ENCODE data around the gene LMF1. TPM values are rescaled to one million over a fixed set of nuclear protein-coding genes. Genes with fewer than 3 reads are reported as not detected.
"Not testable (repeated sequence)": the region's sequence is repeated elsewhere in the genome, so short reads cannot be mapped to it uniquely, and the experiment has no call there.

LMF1 gene
- total RNA-seq, 4 donors from 2014 or later, result 7.7 to 15.8 (median 10.2) TPM

GRCh38 chr16:860891-861290 is 109.9 kb downstream of the LMF1 start:
- ATAC-seq (no peak), DNase-seq (no peak)
- H3K9me3 ChIP-seq, result no peaks in the 10 kb centered on the region
- in situ Hi-C loops (cut with MboI; ENCODE audit: low sequenced_read_pairs in 4 of 4) (no loop called here), intact Hi-C loops (cut with DNase I; ENCODE audit: low total_unique reads) (no loop called here)
- H3K4me3 ChIP-seq, result no peak overlapping the region
- no peaks in the 10 kb centered on the region for H3K36me3 ChIP-seq
- no peaks in the 10 kb centered on the region for H3K27me3 ChIP-seq
- no peaks in the 10 kb centered on the region for H3K4me1 ChIP-seq
- H3K27ac ChIP-seq, result no peak overlapping the region
- TF ChIP-seq CTCF (IDR thresholded peaks at IDR 0.05 in 4 of 5, conservative IDR thresholded peaks at IDR 0.05 in 1 of 5), result no peak
- TF ChIP-seq POLR2A (IDR thresholded peaks at IDR 0.05), result no peak

- ATAC-seq; H3K27me3 ChIP-seq; H3K27ac ChIP-seq; in situ Hi-C loops (cut with MboI; ENCODE audit: low sequenced_read_pairs in 4 of 4); H3K4me1 ChIP-seq; intact Hi-C loops (cut with DNase I; ENCODE audit: low total_unique reads); DNase-seq; H3K9me3 ChIP-seq; H3K4me3 ChIP-seq; H3K36me3 ChIP-seq: not testable (repeated sequence)
These were observed 111.8 kb downstream of the LMF1 start for GRCh38 chr16:858971-859370.

DNA sequence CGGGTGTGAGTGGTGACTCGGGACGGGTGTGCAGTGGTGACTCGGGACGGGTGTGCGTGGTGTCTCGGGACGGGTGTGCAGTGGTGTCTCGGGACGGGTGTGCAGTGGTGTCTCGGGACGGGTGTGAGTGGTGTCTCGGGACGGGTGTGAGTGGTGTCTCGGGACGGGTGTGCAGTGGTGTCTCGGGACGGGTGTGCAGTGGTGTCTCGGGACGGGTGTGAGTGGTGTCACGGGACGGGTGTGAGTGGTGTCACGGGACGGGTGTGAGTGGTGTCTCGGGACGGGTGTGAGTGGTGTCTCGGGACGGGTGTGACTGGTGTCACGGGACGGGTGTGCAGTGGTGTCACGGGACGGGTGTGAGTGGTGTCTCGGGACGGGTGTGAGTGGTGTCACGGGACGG is 112.3 kb downstream of the LMF1 start:
- H3K36me3 ChIP-seq; intact Hi-C loops (cut with DNase I; ENCODE audit: low total_unique reads); H3K4me1 ChIP-seq; H3K9me3 ChIP-seq; ATAC-seq; in situ Hi-C loops (cut with MboI; ENCODE audit: low sequenced_read_pairs in 4 of 4); H3K27me3 ChIP-seq; DNase-seq; H3K27ac ChIP-seq; H3K4me3 ChIP-seq: not testable (repeated sequence)

GRCh38 chr16:856811-857210 is 114.0 kb downstream of the LMF1 start:
- no peak overlapping the region for H3K27ac ChIP-seq
- no peaks in the 10 kb centered on the region for H3K27me3 ChIP-seq
- in situ Hi-C loops (cut with MboI; ENCODE audit: low sequenced_read_pairs in 4 of 4), result no loop called here
- no peak overlapping the region for H3K4me3 ChIP-seq
- intact Hi-C loops (cut with DNase I; ENCODE audit: low total_unique reads), result no loop called here
- no peak for TF ChIP-seq POLR2A (IDR thresholded peaks at IDR 0.05)
- no peak for TF ChIP-seq CTCF (IDR thresholded peaks at IDR 0.05 in 4 of 5, conservative IDR thresholded peaks at IDR 0.05 in 1 of 5)
- ATAC-seq, result no peak
- no peaks in the 10 kb centered on the region for H3K36me3 ChIP-seq
- no peaks in the 10 kb centered on the region for H3K9me3 ChIP-seq
- H3K4me1 ChIP-seq, result no peaks in the 10 kb centered on the region
- DNase-seq, result no peak

GRCh38 chr16:856101-856500 is 114.7 kb downstream of the LMF1 start:
- H3K4me1 ChIP-seq, result no peaks in the 10 kb centered on the region
- ATAC-seq (no peak), DNase-seq (no peak)

More at GRCh38 chr16:856101-856500, 114.7 kb downstream of the LMF1 start:
- in situ Hi-C loops (cut with MboI; ENCODE audit: low sequenced_read_pairs in 4 of 4) (no loop called here), intact Hi-C loops (cut with DNase I; ENCODE audit: low total_unique reads) (no loop called here)
- no peaks in the 10 kb centered on the region for H3K9me3 ChIP-seq
- H3K4me3 ChIP-seq, result no peak overlapping the region
- H3K27ac ChIP-seq, result no peak overlapping the region
- no peaks in the 10 kb centered on the region for H3K36me3 ChIP-seq
- TF ChIP-seq CTCF (IDR thresholded peaks at IDR 0.05 in 4 of 5, conservative IDR thresholded peaks at IDR 0.05 in 1 of 5), result no peak
- TF ChIP-seq POLR2A (IDR thresholded peaks at IDR 0.05), result no peak
- H3K27me3 ChIP-seq, result no peaks in the 10 kb centered on the region
